HG02973 (cell line): ENCODE results near the gene PRPF40A.
"Not testable (repeated sequence)": the region's sequence is repeated elsewhere in the genome, so short reads cannot be mapped to it uniquely, and the experiment has no call there.

Experiments
- ATAC-seq: cut with Tn5 transposase; IDR thresholded peaks from one replicate; pipeline ENCODE4 v1.9.1; 2021; ENCODE audit warnings: moderate library complexity; ENCODE audit not compliant: unreplicated experiment

Gene PRPF40A

DNA sequence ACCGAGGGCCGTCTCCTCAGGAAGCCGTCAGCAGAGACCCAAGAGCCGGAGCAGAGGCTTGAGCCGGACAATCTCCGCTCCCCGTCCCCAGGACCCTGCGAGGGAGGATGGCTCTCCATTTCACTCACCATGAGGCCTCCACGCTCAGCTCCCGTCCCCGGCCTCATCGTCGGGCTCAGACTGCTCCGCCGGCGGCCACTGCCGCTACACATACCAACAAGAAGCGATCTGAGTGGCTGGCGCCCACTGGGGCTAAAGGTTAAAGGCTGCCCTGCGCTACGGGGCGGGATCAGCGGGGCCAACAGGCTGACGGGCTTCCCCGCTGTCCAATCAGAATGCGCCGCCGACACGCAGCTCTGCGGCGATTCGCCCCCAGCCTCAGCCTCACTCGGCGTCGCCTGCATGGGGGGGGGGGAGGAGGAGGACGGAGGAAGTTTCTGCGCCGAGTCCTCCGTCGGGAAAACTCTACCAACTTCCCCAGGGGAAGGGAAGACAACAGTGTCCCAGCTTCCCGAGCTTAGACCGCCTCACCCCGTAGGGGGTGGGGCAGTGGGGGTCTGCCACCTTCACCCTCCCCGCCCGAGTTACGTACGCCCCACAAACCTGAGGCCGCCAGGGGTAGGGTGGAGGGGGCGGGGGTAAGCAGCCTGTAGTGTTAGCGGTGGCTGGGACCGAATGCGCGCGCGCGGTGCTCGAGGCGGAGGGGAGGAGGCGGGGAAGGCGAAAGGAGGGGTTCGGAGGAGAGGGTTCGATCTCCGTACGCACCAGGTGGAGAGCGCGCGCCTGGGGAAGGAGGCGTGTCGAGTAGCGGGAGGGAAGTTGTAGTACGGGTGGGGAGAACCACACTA lies at the start of gene PRPF40A:
TSS of gene PRPF40A (minus strand) at position 234 of the 848 bp plus-strand sequence. CDS start at position 212, 22 bp downstream.
- ATAC-seq = peak; percentile 64

DNA sequence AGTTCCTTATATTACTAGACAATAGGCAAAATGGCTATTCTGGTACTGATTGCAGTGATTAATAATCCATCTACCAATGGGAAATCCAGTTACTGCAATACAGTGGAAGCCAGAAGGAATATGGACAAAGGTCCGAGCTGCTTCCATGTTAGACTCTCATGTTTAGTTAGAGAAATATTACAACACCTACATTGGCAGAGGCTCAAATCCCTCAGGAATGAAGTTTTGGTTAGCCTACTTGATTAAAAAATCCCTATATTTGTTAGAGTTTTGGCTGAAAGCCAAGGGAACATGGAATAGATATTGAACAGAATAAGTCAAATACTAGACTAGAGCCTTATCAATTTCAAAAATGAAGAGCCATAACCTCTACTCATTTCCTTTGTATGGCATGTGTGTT lies 49.7 kb upstream of the PRPF40A start:
- ATAC-seq = no peak

DNA sequence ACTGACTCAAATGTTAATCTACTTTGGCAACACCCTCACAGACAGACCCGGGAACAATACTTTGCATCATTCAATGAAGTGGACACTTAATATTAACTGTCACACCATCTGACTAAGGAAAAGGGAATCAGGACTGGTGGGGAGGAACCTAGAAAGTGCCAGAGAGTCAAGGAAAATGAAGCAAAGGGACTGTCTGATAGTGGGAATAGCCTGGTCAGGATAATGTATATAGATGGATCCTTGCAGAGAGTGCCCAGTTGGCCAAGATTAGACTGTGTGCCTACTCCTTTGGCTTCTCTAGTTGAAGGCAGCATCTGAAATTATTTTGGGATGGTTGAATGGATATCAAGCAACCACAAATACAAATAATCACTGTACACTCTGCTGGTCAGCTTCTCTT lies 46.4 kb upstream of the PRPF40A start:
- no peak for ATAC-seq

DNA sequence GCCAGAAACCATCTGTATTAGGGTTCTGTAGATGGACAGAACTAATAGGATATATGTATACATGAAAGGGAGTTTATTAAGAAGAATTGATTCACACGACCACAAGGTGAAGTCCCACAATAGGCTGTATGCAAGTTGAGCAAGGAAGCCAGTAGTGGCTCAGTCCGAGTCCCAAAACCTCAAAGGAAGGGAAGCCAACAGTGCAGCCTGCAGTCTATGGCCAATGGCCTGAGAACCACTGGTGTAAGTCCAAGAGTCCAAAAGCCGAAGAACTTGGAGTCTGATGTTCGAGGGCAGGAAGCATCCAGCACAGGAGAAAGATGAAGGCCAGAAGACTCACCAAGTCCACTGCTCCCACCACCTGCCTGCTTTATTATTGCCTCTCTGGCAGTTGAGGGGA lies 45.9 kb upstream of the PRPF40A start:
- ATAC-seq = not testable (repeated sequence)

DNA sequence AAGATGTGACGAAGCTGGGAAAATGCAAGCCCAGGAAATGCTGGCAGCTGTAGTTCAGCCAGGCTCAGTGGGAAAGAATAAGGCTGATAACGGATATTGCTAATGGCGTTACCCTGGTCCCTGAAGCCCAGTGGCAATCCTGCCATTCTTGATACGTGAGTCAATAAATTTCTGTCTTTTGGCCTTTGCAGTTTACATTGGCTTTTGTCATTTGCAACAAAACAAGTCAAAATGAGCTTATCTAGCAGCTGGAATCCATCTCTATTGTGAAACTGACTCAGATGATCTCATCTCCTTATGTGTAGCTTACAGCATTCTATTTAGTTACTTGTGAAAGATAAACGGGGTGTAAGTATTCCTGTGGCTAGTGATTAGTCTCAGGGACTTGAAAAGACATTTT lies 44.9 kb upstream of the PRPF40A start:
- no peak for ATAC-seq

DNA sequence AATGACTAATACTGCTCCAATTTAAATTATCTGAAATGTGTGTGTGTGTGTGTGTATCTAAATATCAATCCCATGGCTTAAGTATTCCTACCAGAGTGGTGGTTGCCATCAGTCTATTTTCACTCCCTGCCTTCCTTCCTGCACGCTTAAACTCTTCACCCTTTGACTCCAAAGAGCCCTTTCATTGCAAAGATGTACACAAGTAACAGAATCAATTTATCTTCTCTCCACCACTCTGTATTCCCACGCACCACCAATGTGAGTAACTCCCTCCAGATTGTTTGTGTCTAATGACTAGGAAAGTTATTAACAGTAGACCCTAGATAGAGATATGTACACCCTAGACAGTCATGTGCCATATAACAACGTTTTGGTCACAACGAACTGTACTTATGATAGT lies 44.0 kb upstream of the PRPF40A start:
- ATAC-seq = no peak

DNA sequence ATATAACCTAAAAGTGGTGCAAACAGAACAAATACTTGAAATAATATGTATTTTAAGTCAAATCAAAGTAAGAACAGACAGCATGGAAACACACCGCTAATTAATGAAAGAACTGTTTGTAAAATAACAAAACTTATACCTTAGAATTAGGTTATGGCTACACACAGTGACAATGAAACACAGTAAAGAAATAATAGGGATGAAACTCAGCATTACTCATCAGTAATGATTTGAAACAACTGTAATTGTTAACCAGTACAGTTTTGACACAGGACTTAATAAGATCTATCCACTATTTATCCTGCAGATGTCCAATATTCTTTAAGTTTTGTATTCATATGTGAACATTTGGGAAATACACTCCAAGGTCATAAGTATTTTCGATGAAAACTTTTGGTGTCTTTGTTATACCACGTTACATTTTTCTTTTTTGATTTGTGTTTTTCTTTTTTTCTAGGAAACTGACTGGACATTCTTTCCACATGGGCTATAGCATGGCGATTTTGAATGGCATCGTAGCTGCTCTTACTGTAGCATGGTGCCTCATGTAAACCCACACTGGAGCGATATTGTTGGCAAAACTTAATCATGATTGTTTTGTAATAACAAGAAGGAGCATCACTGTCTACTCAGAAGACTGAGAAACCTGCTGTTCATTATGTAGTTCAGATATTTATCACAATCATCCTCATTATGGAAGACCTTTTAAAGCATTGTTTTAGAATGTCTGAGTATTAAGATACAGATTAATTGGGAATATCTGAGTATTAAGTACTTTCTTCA lies 42.2 kb upstream of the PRPF40A start:
- no peak for ATAC-seq

DNA sequence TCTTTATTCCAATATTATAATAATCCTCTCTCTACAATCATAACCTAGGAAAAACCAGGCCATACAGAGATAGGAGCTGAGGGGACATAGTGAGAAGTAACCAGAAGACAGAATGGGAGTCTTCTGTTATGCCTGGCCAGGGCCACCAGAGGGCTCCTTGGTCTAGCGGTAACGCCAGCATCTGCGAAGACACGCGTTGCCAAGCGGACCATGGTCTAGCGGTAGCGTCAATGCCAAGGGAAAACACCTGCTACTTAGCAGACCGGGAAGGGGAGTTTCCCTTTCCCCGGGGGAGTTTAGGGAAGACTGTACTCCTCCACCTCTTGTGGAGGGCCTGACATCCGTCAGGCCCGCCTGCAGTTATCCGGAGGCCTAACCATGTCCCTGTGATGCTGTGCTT lies 37.8 kb upstream of the PRPF40A start:
- ATAC-seq = no peak

DNA sequence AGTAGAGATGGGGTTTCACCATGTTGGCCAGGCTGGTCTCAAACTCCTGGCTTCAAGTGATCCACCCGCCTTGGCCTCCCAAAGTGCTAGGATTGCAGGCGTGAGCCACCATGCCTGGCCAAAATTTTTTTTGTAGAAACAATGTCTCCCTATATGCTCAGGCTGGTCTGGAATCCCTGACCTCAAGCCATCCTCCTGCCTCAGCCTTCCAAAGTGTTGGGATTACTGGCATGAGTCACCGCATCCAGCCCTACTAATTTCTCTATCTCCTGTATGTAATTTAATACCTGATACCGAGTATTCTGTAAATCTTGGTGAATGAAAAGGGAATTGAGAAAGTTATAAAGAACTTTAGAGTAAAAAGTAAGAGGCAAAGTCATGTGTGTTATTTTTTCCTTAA lies 30.5 kb upstream of the PRPF40A start:
- ATAC-seq = not testable (repeated sequence)

DNA sequence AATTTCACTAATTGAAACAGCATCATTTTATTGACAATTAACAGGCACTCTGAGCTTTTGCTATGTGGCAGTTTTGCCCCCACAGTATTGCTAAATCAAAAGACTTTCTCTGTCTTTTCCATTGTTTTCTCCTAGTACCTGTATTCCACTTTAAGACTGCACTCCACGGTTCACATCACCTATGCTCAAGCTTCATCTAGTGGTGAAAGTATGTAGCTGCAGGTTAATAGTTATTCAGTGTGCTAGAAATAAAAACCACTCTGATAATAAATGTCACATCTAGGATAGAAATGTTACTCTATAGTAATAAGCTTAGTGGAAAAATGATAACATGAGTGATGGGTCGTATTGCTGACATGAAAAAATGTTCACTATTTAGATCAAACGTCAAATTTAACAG lies 25.7 kb upstream of the PRPF40A start:
- peak; percentile 52 for ATAC-seq

DNA sequence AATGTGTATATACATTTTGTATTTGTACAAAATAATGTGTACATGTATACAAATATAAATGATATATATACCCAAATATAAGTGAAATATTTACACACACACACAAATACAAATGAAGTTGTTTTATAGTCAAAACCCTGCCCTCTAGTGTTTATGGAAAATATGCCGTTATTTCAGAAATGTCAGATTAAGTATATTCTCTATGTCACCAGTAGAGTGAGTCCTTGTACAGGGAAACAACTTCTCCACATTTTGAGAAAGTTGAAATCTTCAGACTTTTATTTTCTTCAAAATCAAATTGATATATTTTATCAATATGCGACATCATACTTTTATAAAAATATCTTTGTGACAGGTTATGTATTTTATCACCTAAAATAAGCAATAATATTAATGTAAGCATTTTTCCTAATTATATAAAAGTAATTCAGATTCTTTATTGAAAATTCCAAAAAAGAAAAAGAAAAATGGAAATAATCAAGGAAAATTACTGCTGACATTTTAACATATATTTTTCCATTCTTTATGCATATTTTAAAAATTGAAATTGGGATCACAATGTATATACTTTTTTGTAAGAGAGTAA lies 23.6 kb upstream of the PRPF40A start:
- peak; percentile 92 for ATAC-seq

DNA sequence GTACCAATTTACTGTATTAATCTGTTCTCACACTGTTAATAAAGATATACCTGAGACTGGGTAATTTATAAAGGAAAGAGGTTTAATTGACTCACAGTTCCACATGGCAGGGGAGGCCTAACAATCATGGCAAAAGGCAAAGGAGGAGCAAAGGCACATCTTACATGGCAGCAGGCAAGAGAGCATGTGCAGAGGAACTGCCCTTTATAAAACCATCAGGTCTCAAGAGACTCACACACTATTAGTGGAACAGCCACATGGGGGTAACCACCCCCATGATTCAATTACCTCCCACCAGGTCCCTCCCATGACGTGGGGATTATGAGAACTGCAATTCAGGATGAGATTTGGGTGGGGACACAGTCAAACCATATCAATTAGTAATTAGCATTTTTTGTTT lies 22.4 kb upstream of the PRPF40A start:
- ATAC-seq = not testable (repeated sequence)

DNA sequence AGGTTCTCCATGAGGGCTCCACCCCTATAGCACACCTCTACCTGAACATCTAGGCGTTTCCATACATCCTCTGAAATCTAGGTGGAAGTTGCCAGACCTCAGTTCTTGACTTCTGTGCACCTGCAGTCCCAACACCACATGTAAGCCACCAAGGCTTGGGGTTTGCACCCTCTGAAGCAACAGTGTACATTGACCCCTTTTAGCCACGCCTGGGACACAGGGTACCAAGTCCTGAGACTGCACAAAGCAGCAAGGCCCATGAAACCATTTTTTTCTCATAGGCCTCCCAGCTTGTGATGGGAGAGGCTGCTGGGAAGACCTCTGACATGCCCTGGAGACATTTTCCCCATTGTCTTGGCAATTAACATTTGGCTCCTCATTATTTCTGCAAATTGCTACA lies 21.2 kb upstream of the PRPF40A start:
- ATAC-seq = no peak

DNA sequence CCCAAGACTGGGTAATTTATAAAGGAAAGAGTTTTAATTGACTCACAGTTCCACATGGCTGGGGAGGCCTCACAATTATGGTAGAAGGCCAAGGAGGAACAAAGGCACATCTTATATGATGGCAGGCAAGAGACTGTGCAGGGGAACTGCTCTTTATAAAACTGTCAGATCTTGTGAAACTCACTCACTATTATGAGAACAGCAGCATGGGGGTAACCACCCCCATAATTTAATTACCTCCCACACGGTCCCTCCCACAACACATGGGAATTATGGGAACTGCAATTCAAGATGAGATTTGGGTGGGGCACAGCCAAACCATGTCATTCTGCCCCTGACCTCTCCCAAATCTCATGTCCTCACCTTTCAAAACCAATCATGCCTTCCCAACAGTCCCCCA lies 20.2 kb upstream of the PRPF40A start:
- not testable (repeated sequence) for ATAC-seq

DNA sequence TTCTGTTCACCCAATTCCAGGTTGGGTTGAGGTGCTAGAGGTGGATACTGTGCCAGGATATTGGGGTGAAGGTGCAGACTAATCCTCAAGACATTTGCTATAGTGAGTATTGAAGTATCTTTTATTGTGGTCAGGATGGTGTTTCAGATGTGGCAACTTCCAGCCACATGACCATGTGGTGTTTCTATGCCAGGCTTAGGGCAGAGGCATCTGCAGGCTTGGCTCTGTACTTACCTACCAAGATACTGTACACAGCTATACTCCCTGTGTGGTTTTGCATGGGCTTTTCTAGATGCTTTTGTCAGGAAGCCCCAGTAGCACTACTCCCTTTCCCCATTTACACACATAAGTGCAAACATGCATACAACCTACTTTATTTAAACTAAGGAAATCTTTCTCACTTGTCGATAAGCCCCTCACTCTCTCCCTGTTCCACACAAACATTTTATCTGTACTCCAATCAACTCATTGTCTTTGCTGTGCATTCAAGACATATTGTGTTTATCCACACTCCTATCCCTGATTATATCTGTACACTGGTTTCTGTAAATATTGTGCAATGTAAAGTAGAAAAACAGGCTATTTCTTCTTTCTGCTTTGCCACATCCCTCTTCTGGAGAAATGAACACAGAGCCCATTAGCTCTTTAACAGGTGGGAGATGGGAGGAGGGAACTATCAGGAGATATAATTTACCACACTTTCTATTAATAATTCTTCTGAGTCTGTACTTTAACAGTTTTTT lies 13.5 kb upstream of the PRPF40A start:
- peak; percentile 54 for ATAC-seq

DNA sequence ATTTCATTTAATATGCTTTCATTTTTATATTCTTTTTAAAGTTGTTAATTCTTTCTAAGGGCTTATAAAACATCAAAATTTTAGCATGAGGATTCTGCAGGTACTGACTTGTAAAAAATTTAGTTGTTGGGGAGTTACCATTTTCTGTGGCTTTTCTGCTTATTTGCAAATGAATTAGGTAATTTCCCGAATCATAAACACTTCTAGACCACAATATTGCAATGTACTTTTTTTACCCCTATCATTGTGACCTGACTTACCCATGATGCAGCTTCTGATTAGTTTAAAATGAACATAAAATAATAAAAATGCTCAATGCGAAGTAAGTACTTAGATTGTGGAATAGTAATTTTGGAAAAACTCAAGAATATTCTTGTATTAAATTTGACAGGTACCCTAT lies 12.6 kb upstream of the PRPF40A start:
- no peak for ATAC-seq

DNA sequence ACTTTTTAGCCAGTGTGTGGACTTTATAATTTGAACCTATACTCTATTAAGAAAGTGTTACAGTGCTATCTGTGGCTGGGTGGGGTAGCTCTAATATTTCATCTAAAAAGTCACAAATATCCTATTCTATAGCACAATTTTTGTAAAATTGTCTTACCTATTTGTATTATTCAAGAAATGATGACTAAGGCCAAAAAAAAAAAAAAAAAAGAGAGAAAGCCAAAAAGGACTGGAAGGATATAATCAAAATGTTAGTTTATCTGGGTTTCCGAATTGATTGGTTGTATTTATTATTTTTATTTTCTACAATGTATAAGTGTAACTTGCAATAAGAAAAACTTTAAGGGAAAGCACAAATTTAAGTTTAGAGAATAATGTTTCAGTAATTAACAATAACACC lies 6.7 kb upstream of the PRPF40A start:
- no peak for ATAC-seq

DNA sequence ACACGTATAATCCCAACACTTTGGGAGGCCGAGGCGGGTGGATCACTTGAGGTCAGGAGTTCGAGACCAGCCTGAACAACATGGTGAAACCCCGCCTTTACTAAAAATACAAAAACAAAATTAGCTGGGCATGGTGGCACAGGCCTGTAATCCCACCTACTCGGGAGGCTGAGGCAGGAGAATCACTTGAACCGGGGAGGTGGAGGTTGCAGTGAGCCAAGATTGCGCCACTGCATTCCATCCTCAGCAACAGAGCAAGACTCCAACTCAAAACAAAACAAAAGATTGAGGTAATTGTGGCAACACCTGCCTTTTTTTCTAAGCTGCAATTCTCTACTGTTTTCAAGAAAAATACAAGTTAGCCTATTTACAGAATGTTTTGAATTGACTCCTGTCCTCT lies 5.4 kb upstream of the PRPF40A start:
- not testable (repeated sequence) for ATAC-seq

DNA sequence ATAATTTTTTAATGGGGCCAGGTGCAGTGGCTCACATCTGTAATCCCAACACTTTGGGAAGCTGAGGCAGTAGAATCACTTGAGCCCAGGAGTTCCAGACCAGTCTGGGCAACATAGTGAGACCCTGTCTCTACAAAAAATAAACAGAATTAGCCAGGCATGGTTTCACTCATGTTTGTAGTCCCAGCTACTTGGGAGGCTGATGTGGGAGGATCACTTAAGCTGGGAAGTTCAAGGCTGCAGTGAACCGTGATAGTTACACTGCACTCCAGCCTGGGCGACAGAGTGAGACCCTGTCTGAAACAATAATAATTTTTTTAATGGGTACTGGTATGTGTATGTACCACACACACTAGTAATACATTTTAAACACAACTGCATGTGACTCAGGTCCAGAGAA lies 3.5 kb upstream of the PRPF40A start:
- no peak for ATAC-seq

DNA sequence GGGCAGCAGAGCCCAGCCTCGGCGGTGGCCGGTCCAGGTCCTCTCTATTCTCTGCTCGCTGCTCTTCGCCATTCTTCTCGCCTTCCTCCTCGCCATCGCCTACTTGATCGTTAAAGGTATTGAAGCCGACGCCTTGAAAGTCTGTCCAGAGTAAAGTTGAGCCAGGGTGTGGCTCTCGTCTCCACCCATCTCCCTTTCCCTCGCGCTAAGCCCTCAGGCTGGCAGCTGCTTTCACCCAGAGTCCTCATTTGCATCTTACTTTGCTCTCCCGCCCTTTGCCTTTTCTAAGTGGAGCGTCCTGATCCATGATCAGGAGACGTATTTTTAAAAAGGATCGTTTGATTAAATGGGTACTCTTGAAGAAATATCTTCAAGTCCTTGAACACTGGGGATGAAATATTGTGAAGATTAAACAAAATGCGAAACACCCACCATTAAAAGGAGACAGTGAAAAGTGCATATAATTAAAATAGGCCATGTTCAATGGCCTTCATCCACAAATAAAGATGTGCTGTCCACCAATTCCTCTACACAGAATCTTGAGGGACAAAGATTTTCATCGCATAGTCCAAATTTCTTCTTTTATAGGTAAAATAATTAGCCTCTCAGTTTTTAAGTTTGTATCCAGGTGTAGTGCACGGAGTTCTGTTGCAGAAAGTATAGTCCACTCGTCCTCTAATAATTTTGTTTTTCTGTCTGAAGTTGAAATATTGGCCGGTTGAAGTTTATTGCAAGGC lies 1.8 kb upstream of the PRPF40A start:
- peak; percentile 22 for ATAC-seq
